RWPE2 (cell line): ENCODE measurements around the gene DDX1.

Experiments used
- ATAC-seq: fragments of 200-7000 bp; cut with Tn5 transposase; 3 replicates; pipeline ENCODE4 v1.9.1; 2021; ENCODE audit warnings: low read depth
- DNase-seq: peaks from one replicate; pipeline ENCODE4 v3.0.0-alpha.2; 2020; ENCODE audit warnings: low spot score
- H3K27ac ChIP-seq: fragments of 450-650 bp; 2 replicates; pipeline ENCODE4 v1.5.1; 2017; ENCODE audit warnings: mild to moderate bottlenecking; ENCODE audit not compliant: poor library complexity, severe bottlenecking
- H3K27me3 ChIP-seq: fragments of 250-450 bp; sonication (Bioruptor Pico); 2 replicates; pipeline ENCODE4 v1.5.1; 2021; ENCODE audit warnings: mild to moderate bottlenecking, moderate library complexity; ENCODE audit not compliant: insufficient read depth, poor library complexity, severe bottlenecking
- H3K36me3 ChIP-seq: fragments of 250-450 bp; sonication (Bioruptor Pico); 2 replicates; pipeline ENCODE4 v1.5.1; 2020; ENCODE audit warnings: low read depth, mild to moderate bottlenecking, moderate library complexity
- H3K4me1 ChIP-seq: fragments of 250-450 bp; sonication (Bioruptor Pico); 2 replicates; pipeline ENCODE4 v1.5.1; 2021; ENCODE audit warnings: mild to moderate bottlenecking, moderate library complexity; ENCODE audit not compliant: insufficient read depth, poor library complexity, severe bottlenecking
- H3K4me3 ChIP-seq: fragments of 250-450 bp; sonication (Bioruptor Pico); 2 replicates; pipeline ENCODE4 v1.5.1; 2021; ENCODE audit warnings: mild to moderate bottlenecking, moderate library complexity; ENCODE audit not compliant: severe bottlenecking
- H3K9me3 ChIP-seq: fragments of 250-450 bp; sonication (Bioruptor Pico); 2 replicates; pipeline ENCODE4 v1.5.1; 2021; ENCODE audit warnings: mild to moderate bottlenecking, moderate library complexity; ENCODE audit not compliant: severe bottlenecking
- CTCF ChIP-seq: fragments of 450-650 bp; IDR thresholded peaks from one replicate; pipeline ENCODE4 v1.5.1; 2017; ENCODE audit warnings: mild to moderate bottlenecking, moderate library complexity; ENCODE audit not compliant: poor library complexity, severe bottlenecking

DDX1 gene

GRCh38 chr2:15618449-15618855 is 26.8 kb downstream of the DDX1 start:
- Histone ChIP-seq H3K4me1 (no peaks in the 10 kb centered on the region), H3K27ac (no peak overlapping the region), H3K9me3 (no peaks in the 10 kb centered on the region), H3K36me3 (peaks cover 89% of the 10 kb centered on the region), H3K27me3 (no peaks in the 10 kb centered on the region), H3K4me3 (no peak overlapping the region)
- ATAC-seq (no peak), DNase-seq (no peak)
- TF ChIP-seq CTCF, result no peak

GRCh38 chr2:15619076-15619475 is 27.4 kb downstream of the DDX1 start:
- no peak for DNase-seq

GRCh38 chr2:15619510-15619909 is 27.8 kb downstream of the DDX1 start:
- no peaks in the 10 kb centered on the region for H3K27me3 ChIP-seq
- no peak overlapping the region for H3K4me3 ChIP-seq
- TF ChIP-seq CTCF, result no peak
- H3K36me3 ChIP-seq, result peaks cover 91% of the 10 kb centered on the region
- ATAC-seq, result no peak
- DNase-seq, result no peak
- H3K27ac ChIP-seq, result no peak overlapping the region
- H3K9me3 ChIP-seq, result no peaks in the 10 kb centered on the region
- H3K4me1 ChIP-seq, result no peaks in the 10 kb centered on the region

More at GRCh38 chr2:15619076-15619475, 27.4 kb downstream of the DDX1 start:
- H3K27me3 ChIP-seq, result no peaks in the 10 kb centered on the region
- no peak for TF ChIP-seq CTCF
- H3K9me3 ChIP-seq, result no peaks in the 10 kb centered on the region
- H3K4me1 ChIP-seq, result no peaks in the 10 kb centered on the region
- no peak overlapping the region for H3K27ac ChIP-seq
- H3K4me3 ChIP-seq, result no peak overlapping the region
- no peak for ATAC-seq
- peaks cover 91% of the 10 kb centered on the region for H3K36me3 ChIP-seq

- Histone ChIP-seq H3K4me3 (no peak overlapping the region), H3K27me3 (no peaks in the 10 kb centered on the region), H3K4me1 (no peaks in the 10 kb centered on the region), H3K27ac (no peak overlapping the region), H3K36me3 (peaks cover 91% of the 10 kb centered on the region), H3K9me3 (no peaks in the 10 kb centered on the region)
- TF ChIP-seq CTCF, result no peak
- ATAC-seq (no peak), DNase-seq (no peak)
Measured at GRCh38 chr2:15619938-15620337, 28.3 kb downstream of the DDX1 start.

GRCh38 chr2:15620340-15620739 is 28.7 kb downstream of the DDX1 start:
- DNase-seq, result no peak
- TF ChIP-seq CTCF, result no peak
- ATAC-seq, result no peak
- Histone ChIP-seq H3K9me3 (no peaks in the 10 kb centered on the region), H3K4me3 (no peak overlapping the region), H3K27me3 (no peaks in the 10 kb centered on the region), H3K4me1 (no peaks in the 10 kb centered on the region), H3K27ac (no peak overlapping the region), H3K36me3 (peaks cover 91% of the 10 kb centered on the region)
